ENCODE results near the gene CAMK1G. TPM values are rescaled to one million over a fixed set of nuclear protein-coding genes. Genes with fewer than 3 reads are reported as not detected.
A peak's percentile ranks its signal among the peaks of the same experiment; 100 is the strongest.

Gene CAMK1G
- total and polyA plus RNA-seq, 9 of the 15 experiments (the other 6 are each of a cell fraction or from before 2014, with no cell fraction given): not detected

DNA sequence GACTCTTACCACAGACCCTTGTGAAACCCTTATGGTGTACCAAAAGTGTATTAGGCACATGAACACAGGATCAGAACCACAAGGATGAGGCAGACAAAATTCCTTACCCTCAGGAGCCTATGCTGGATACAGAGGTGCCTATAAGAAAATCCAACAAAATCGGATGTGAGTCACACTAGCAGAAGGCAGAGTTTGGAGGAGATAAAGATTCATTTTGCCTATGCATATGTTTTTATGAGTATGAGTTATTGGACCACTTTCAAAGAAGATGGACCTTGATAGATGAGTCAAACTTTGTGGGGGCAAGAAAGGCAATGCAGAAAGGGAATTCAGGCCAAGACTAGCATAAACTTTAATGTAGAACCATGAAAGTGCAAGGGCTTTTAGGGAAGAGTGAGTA, 17.0 kb downstream of the CAMK1G start (continued):
- TF ChIP-seq RFX5 (IDR thresholded peaks at IDR 0.05; ENCODE audit: low read depth, low read length): no peak
- TF ChIP-seq PHF8 (IDR thresholded peaks at IDR 0.05; ENCODE audit: borderline replicate concordance, low read length): no peak

- Histone ChIP-seq H4K20me1 (replicated peaks; ENCODE audit: control insufficient read depth, insufficient read depth, low read length) (no peaks in the 10 kb centered on the region), H3K4me2 (ENCODE audit: insufficient read depth, low read length) (no peak overlapping the region), H3K4me3 (no peak overlapping the region), H2AFZ (ENCODE audit: low read depth, low read length) (no peak overlapping the region), H3K9me3 (replicated peaks; ENCODE audit: control insufficient read depth, insufficient read depth, low read depth, low read length) (no peaks in the 10 kb centered on the region), H3K9me1 (ENCODE audit: control insufficient read depth, insufficient read depth, low read length) (no peaks in the 10 kb centered on the region), H3K27ac (ENCODE audit: extremely low read depth, low read depth, low read length) (no peak overlapping the region), H3K27me3 (ENCODE audit: control insufficient read depth in 2 of 2, insufficient read depth in 2 of 2, low read length in 2 of 2) (peaks cover 0 to 7% of the 10 kb centered on the region in 2 experiments; a peak in 2 of 5 replicates), H3K4me1 (replicated peaks in 1 of 2; ENCODE audit: control insufficient read depth in 2 of 2, insufficient read depth in 2 of 2, low read length in 2 of 2) (no peaks in the 10 kb centered on the region), H3K9ac (ENCODE audit: insufficient read depth in 1 of 2, low read depth in 2 of 2, low read length in 2 of 2) (no peak overlapping the region), H3K79me2 (ENCODE audit: control insufficient read depth, insufficient read depth, low read length) (no peaks in the 10 kb centered on the region), H3K36me3 (ENCODE audit: control insufficient read depth, insufficient read depth, low read length) (no peaks in the 10 kb centered on the region)
- CTCF ChIA-PET (ENCODE audit: low intra/inter-chr PET ratio): interaction anchor here (0.5 to 2.3 kb wide), 6 partner anchors 16 to 145 kb away, joined by 3 to 19 read pairs (median 4); no protein-coding TSS in a partner anchor
- POLR2A ChIA-PET: no interaction called here
- WGBS (ENCODE audit: insufficient coverage, low coverage, missing lambda C conversion rate): 0% methylated on average over 6 of the region's 6 CpGs
- FAIRE-seq (peak; percentile 78), ATAC-seq (peak; percentile 92), DNase-seq (ENCODE audit: extremely low read depth in 1 of 4, low spot score in 3 of 4) (peak in 2 of 4 experiments; percentile 22 to 41)
- intact Hi-C loops (cut with micrococcal nuclease): loop anchor here (1.0 to 10.0 kb wide), 2 partner anchors 91 to 143 kb away; no protein-coding TSS in a partner anchor
- in situ Hi-C loops (cut with MboI): no loop called here
- BruUV-seq (replicated peaks): no TSS peak
- TF ChIP-seq YY1 (IDR thresholded peaks at IDR 0.05; ENCODE audit: borderline replicate concordance in 1 of 3, control insufficient read depth in 1 of 3, extremely low read depth in 1 of 3, insufficient read depth in 3 of 3, insufficient read length in 1 of 3, insufficient replicate concordance in 2 of 3, low read depth in 1 of 3, low read length in 2 of 3) (no peak), NRF1 (conservative IDR thresholded peaks at IDR 0.05 in 1 of 2, IDR thresholded peaks at IDR 0.05 in 1 of 2) (no peak), TCF7L2 (IDR thresholded peaks at IDR 0.05; ENCODE audit: low read depth, low read length) (no peak), NR3C1 (CRISPR knock-in tag; IDR thresholded peaks at IDR 0.05) (no peak), SMC3 (conservative IDR thresholded peaks at IDR 0.05; ENCODE audit: insufficient read depth, low read depth, low read length) (peak; percentile 45), SOX6 (IDR thresholded peaks at IDR 0.05) (no peak), KDM2B (CRISPR knock-in tag; IDR thresholded peaks at IDR 0.05) (no peak), ESRRA (IDR thresholded peaks at IDR 0.05; ENCODE audit: borderline replicate concordance, low read depth) (no peak), FOXK2 (conservative IDR thresholded peaks at IDR 0.05 in 1 of 2, IDR thresholded peaks at IDR 0.05 in 1 of 2; ENCODE audit: low read depth in 2 of 2) (no peak), MEF2A (IDR thresholded peaks at IDR 0.05; ENCODE audit: control insufficient read depth, low read depth, low read length) (no peak), STAG1 (CRISPR knock-in tag; IDR thresholded peaks at IDR 0.05; ENCODE audit: borderline replicate concordance) (peak; percentile 30; the same call in 1 of the 2 replicates), ZNF253 (CRISPR knock-in tag; conservative IDR thresholded peaks at IDR 0.05) (no peak)
- TF ChIP-seq, protein P1, sequence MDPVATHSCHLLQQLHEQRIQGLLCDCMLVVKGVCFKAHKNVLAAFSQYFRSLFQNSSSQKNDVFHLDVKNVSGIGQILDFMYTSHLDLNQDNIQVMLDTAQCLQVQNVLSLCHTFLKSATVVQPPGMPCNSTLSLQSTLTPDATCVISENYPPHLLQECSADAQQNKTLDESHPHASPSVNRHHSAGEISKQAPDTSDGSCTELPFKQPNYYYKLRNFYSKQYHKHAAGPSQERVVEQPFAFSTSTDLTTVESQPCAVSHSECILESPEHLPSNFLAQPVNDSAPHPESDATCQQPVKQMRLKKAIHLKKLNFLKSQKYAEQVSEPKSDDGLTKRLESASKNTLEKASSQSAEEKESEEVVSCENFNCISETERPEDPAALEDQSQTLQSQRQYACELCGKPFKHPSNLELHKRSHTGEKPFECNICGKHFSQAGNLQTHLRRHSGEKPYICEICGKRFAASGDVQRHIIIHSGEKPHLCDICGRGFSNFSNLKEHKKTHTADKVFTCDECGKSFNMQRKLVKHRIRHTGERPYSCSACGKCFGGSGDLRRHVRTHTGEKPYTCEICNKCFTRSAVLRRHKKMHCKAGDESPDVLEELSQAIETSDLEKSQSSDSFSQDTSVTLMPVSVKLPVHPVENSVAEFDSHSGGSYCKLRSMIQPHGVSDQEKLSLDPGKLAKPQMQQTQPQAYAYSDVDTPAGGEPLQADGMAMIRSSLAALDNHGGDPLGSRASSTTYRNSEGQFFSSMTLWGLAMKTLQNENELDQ (CRISPR knock-in tag; IDR thresholded peaks at IDR 0.05; ENCODE audit: borderline replicate concordance): no peak
Observed at GRCh38 chr1:209601809-209602657, 18.5 kb downstream of the CAMK1G start.
